ENCODE measurements around the gene VSTM4.

- TF ChIP-seq EZH2 (IDR thresholded peaks at IDR 0.05; ENCODE audit: insufficient read depth, poor library complexity, severe bottlenecking): no peak
- no peak for TF ChIP-seq EZH2phosphoT487 (IDR thresholded peaks at IDR 0.05; ENCODE audit: insufficient read depth, low read depth)
Measured at GRCh38 chr10:48990226-48990625, 125.1 kb downstream of the VSTM4 start.
